Aorta (tissue), 5 donors: ENCODE data around the gene NUP153. TPM values are rescaled to one million over a fixed set of nuclear protein-coding genes. Genes with fewer than 3 reads are reported as not detected.

Source experiments
- ATAC-seq: fragments of 200-7000 bp; cut with Tn5 transposase; one replicate; pipeline ENCODE4 v1.9.1; 2022; ENCODE audit warnings: moderate library complexity; ENCODE audit not compliant: low FRiP score
- DNase-seq, 2 donors: peaks; one replicate each; pipeline ENCODE4 v3.0.0-alpha.2; 2020
- H3K27ac ChIP-seq, 2 donors: one replicate each; pipeline ENCODE4 v1.5.1; 2013; ENCODE audit warnings: low read length in 2 of 2, mild to moderate bottlenecking in 2 of 2, moderate library complexity in 2 of 2, control low read depth in 1 of 2, inconsistent platforms in 1 of 2, low read depth in 1 of 2
- H3K27me3 ChIP-seq, 2 donors: one replicate each; pipeline ENCODE4 v1.6.1; 2013; ENCODE audit warnings: control low read depth in 1 of 2, low read length in 1 of 2, mild to moderate bottlenecking in 1 of 2, moderate library complexity in 1 of 2; ENCODE audit not compliant: insufficient read depth in 2 of 2, control insufficient read depth in 1 of 2
- H3K36me3 ChIP-seq, 2 donors: one replicate each; pipeline ENCODE4 v1.6.1; 2013; ENCODE audit warnings: control low read depth in 1 of 2, low read length in 1 of 2, mild to moderate bottlenecking in 1 of 2; ENCODE audit not compliant: insufficient read depth in 2 of 2, control insufficient read depth in 1 of 2
- H3K4me1 ChIP-seq, 2 donors: one replicate each; pipeline ENCODE4 v1.6.1; 2013; ENCODE audit warnings: low read length in 2 of 2, control low read depth in 1 of 2, mild to moderate bottlenecking in 1 of 2, moderate library complexity in 1 of 2; ENCODE audit not compliant: insufficient read depth in 2 of 2, control insufficient read depth in 1 of 2
- H3K4me3 ChIP-seq, 2 donors: one replicate each; pipeline ENCODE4 v1.5.1; 2013; ENCODE audit warnings: low read length in 2 of 2, control low read depth in 1 of 2, mild to moderate bottlenecking in 1 of 2
- H3K9me3 ChIP-seq: one replicate; pipeline ENCODE4 v1.6.1; 2013; ENCODE audit warnings: mild to moderate bottlenecking, low read length; ENCODE audit not compliant: control insufficient read depth
- WGBS, 2 donors: extraction: QIAGEN DNeasy Blood & Tissue Kit; methylation state at CpG; one replicate each; pipeline ENCODE4 v1.1.7; 2013; 5-methylcytosine and 5-hydroxymethylcytosine counted together
- intact Hi-C, 2 donors: fragments of 100-400 bp; cut with DNase I; formaldehyde crosslinking; loops; one replicate each; pipeline versions ENCODE4 v1.14.2 to v1.15.0; 2022
- polyA plus RNA-seq, 2 donors: library from polyadenylated mRNA; stranded (reverse); fragments of 200-250 nt; gene quantifications; one replicate each; pipeline ENCODE4 v1.2.3, GENCODE V29; 2013
- total RNA-seq, 2 donors: library from RNA; stranded (reverse); fragmentation: NEBNext Ultra II Directional; extraction: Animal tissue kit (Norgen Biotek cat#: 25700); gene quantifications; one replicate each; pipeline ENCODE4 v1.2.1, GENCODE V29; 2021
- donor health status: healthy with polysubstance abuse.
- donor health status: Bipolar disorder and iron deficiency.
- donor health status: DM: no; HTN: no; CAD: no.
- donor health status: DM: no; HTN: no; CAD: no.
- donor health status: DM: yes; HTN: yes; CAD: no.

NUP153 gene
- total and polyA plus RNA-seq, 4 donors: 6.4 to 42.0 (median 21.7) TPM

GRCh38 chr6:17705778-17706579 is 746 bp downstream of the NUP153 start:
- Histone ChIP-seq H3K9me3 (no peaks in the 10 kb centered on the region), H3K27ac (peak overlapping the region; percentile 84 to 87), H3K36me3 (no peaks in the 10 kb centered on the region), H3K4me1 (no peaks in the 10 kb centered on the region), H3K27me3 (no peaks in the 10 kb centered on the region), H3K4me3 (peak overlapping the region; percentile 77 to 78)
- DNase-seq (peak; percentile 82 to 87), ATAC-seq (peak; percentile 85)
- 0 to 1% methylated on average over 54 to 58 of the region's 58 CpGs for WGBS, 2 donors
- intact Hi-C loops: loop anchor here in 1 of 2 donors (1.0 kb wide), 1 partner anchor 106 kb away; the partner anchor contains the start of gene FAM8A1

DNA sequence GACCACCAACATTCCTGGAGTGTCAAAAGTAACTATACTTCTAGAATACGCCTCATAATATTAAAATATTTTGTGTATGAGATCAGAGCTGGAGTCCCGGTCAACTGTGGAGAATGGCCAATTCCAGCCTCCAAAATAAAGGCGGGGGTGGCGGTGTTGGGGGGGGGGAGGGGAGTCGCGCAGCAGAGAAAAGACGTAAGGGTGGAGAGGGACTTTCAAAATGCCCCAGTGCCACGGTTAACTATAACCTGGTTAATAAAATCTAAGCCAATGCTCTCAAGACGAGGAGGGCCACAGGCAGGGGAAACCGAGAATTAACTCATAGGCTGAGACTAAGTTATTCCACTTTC is 1.3 kb downstream of the NUP153 start:
- intact Hi-C loops: no loop called here
- H3K4me1 ChIP-seq: no peaks in the 10 kb centered on the region
- no peaks in the 10 kb centered on the region for H3K27me3 ChIP-seq
- ATAC-seq: peak; percentile 36
- peak overlapping the region; percentile 77 to 78 for H3K4me3 ChIP-seq
- peak in 1 of 2 donors; percentile 59 for DNase-seq
- H3K36me3 ChIP-seq: no peaks in the 10 kb centered on the region
- H3K9me3 ChIP-seq: no peaks in the 10 kb centered on the region
- peak overlapping the region; percentile 84 to 87 for H3K27ac ChIP-seq
- 0% methylated on average over 10 of the region's 10 CpGs for WGBS, 2 donors

DNA sequence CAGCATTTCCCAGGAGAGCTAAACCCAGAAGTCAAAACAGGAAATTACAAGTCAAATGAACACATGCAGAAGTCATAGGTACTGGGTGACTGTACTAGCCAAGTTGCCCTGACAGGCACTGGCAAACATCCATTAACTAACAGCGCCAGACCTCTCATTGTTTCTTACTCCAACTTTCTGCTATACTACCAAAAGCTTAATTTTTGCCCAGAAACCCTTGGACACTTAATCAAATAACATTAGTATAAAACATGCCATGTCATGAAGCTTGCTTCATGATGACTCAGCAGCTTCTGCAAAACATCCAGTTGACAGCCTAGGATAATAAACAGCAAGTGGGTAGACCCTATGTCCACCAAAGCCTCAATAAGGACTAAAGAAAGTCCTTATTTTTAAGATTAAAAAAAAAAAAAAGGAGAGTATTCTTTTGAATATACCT is 3.5 kb downstream of the NUP153 start:
- DNase-seq (no peak), ATAC-seq (no peak)
- H3K4me3 ChIP-seq: no peak overlapping the region
- no peaks in the 10 kb centered on the region for H3K9me3 ChIP-seq
- H3K27ac ChIP-seq: no peak overlapping the region
- WGBS, 2 donors: 0 to 3% methylated on average over 1 of the region's 1 CpG
- no peaks in the 10 kb centered on the region for H3K27me3 ChIP-seq
- no peaks in the 10 kb centered on the region for H3K4me1 ChIP-seq
- no peaks in the 10 kb centered on the region for H3K36me3 ChIP-seq
- intact Hi-C loops: no loop called here

DNA sequence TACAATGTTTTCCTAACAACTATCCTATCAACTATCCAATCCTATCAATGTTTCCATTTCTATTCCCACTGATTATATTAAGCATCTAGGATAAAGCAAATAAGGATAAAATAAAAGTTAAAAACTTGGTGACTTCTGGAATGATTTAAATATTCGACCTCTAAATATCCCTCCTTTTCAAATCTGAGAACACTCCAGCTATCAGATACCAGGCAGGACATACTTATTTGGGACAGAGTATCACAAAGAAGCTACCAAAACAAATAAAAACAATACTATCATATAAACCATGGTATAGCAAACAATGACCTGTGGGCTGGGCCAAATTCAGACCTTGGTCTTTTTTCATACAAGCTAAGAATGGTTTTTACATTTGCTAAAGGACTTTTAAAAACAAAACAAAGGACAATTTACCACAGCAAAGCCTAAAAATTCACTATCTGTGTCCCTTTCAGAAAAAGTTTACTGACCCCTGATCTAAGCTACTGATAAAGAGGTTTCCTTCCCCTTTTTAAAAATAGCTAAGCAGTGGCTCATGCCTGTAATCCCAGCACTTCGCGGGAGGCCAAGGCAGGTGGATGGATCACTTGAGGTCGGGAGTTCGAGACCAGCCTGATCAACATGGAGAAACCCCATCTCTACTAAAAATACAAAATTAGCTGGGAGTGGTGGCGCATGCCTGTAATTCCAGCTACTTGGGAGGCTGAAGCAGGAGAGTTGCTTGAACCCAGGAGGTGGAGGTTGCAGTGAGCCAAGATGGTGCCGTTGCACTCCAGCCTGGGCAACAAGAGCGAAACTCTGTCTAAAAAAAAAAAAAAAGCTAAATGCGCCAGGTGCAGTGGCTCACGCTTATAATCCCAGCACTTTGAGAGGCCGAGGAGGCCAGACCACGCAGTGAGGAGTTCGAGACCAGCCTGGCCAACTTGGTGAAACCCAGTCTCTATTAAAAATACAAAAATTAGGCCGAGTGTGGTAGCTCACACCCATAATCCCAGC is 6.0 kb downstream of the NUP153 start:
- 88 to 89% methylated on average over 14 of the region's 14 CpGs for WGBS, 2 donors
- Histone ChIP-seq H3K36me3 (no peaks in the 10 kb centered on the region), H3K9me3 (no peaks in the 10 kb centered on the region), H3K27me3 (no peaks in the 10 kb centered on the region), H3K27ac (no peak overlapping the region), H3K4me3 (no peak overlapping the region), H3K4me1 (no peaks in the 10 kb centered on the region)
- DNase-seq (peak in 1 of 2 donors; percentile 33), ATAC-seq (no peak)
- intact Hi-C loops: no loop called here

DNA sequence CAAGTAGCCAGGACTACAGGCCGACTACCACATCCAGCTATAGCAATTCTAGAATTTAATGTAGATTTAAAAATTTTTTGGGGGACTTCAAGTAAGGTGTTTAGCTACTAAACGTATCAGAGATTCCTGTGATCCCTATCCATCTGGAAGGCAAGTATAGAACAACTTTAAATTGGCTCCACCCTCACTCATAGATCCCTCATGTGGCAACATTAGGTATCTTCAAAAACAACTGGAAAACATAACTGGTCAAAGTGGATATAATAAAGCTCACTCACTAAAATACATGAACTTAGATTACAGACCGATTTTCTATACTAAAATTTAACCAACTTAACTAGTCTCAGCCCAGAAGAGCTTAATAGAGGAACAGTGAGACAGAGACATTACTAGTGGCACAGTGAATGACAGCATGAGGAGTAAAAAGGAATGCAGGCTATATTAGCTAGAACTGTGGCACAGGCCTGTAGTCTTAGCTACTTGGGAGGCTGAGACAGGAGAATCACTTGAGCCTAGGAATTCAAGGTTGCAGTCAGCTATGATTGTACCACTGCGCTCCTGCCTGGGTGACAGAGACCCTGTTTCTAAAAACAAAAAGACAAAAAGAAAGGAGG is 14.7 kb downstream of the NUP153 start:
- intact Hi-C loops: no loop called here
- ATAC-seq (no peak), DNase-seq (no peak)
- H3K4me3 ChIP-seq: no peak overlapping the region
- peaks cover 0 to 2% of the 10 kb centered on the region in 2 donors for H3K4me1 ChIP-seq
- H3K27me3 ChIP-seq: no peaks in the 10 kb centered on the region
- WGBS, 2 donors: 89 to 91% methylated on average over 4 of the region's 4 CpGs
- H3K36me3 ChIP-seq: no peaks in the 10 kb centered on the region
- no peak overlapping the region for H3K27ac ChIP-seq
- no peaks in the 10 kb centered on the region for H3K9me3 ChIP-seq

DNA sequence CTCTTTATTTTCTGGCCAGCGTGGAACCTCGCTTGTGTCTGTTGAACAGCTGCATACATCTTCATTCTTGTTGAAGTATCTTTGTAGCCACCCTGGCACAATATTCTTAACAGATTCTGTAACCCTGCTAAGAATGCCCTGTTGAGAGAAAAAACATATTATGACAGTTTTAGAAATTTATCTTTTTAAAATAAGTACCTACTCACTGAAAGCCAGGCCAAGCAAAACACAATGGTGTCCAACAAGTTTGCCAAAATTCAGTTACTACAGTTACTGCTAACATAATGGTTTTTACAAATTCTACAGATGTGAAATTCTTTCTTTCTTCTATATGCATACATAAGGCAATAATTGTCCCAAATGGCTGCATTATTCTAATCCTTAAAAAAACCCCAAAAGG is 18.2 kb downstream of the NUP153 start:
- Histone ChIP-seq H3K4me1 (peaks cover 0 to 2% of the 10 kb centered on the region in 2 donors), H3K27me3 (no peaks in the 10 kb centered on the region), H3K9me3 (no peaks in the 10 kb centered on the region), H3K36me3 (no peaks in the 10 kb centered on the region), H3K4me3 (no peak overlapping the region), H3K27ac (no peak overlapping the region)
- ATAC-seq: no peak
- 15 to 17% methylated on average over 2 of the region's 2 CpGs for WGBS, 2 donors
- DNase-seq: no peak
- intact Hi-C loops: no loop called here

DNA sequence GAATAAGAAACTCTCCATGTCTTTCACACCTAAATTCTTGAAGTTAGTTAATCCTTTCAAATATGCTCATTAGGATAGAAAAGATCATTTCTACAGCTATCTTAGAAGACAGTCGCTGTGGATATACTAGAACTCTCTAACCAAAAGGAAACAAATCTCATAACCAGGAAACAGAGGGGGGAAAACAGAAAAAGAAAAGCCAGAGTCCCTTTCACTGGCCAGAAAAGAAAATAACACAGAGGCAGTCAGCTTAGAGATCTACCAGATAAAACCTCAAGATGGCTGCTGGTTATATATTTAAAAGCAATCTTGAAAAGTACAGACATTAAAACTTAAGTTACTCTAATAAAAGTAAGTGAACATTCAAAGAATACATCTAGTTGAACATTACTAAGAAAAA is 19.6 kb downstream of the NUP153 start:
- ATAC-seq (no peak), DNase-seq (no peak)
- Histone ChIP-seq H3K36me3 (no peaks in the 10 kb centered on the region), H3K4me1 (no peaks in the 10 kb centered on the region), H3K27ac (no peak overlapping the region), H3K27me3 (no peaks in the 10 kb centered on the region), H3K9me3 (no peaks in the 10 kb centered on the region), H3K4me3 (no peak overlapping the region)
- intact Hi-C loops: no loop called here
- 79 to 90% methylated on average over 1 of the region's 1 CpG for WGBS, 2 donors

GRCh38 chr6:17684134-17684533 is 22.6 kb downstream of the NUP153 start:
- Histone ChIP-seq H3K9me3 (no peaks in the 10 kb centered on the region), H3K4me1 (no peaks in the 10 kb centered on the region), H3K27me3 (no peaks in the 10 kb centered on the region), H3K4me3 (no peak overlapping the region), H3K36me3 (no peaks in the 10 kb centered on the region), H3K27ac (no peak overlapping the region)
- intact Hi-C loops: no loop called here
- ATAC-seq (no peak), DNase-seq (no peak)
- 96 to 99% methylated on average over 1 of the region's 1 CpG for WGBS, 2 donors
